SHP77 (cell line): ENCODE results near the gene NOSIP.

ENCODE experiments used
- DNase-seq, 2 experiments: peaks; one replicate each; lab custom pipeline; 2025; lab: John Stamatoyannopoulos, UW

NOSIP gene

GRCh38 chr19:49507803-49508494 lies 72.4 kb downstream of the NOSIP start:
- DNase-seq = no peak

- peak; percentile 60 to 62 for DNase-seq
These were observed 73.7 kb downstream of the NOSIP start for GRCh38 chr19:49506575-49507105.
